ENCODE results near the gene CERCAM.
"Not testable (repeated sequence)": the region's sequence is repeated elsewhere in the genome, so short reads cannot be mapped to it uniquely, and the experiment has no call there.

- not testable (repeated sequence) for TF ChIP-seq EZH2 (IDR thresholded peaks at IDR 0.05; ENCODE audit: insufficient read depth, poor library complexity, severe bottlenecking); EZH2phosphoT487 (IDR thresholded peaks at IDR 0.05; ENCODE audit: insufficient read depth, low read depth)
Observed at GRCh38 chr9:128446505-128446904, 25.8 kb downstream of the CERCAM start.
